NB4 (cell line): ENCODE data around the gene SELENOT.
"Not testable (repeated sequence)": the region's sequence is repeated elsewhere in the genome, so short reads cannot be mapped to it uniquely, and the experiment has no call there.

ENCODE experiments used
- DNase-seq: peaks from one replicate; pipeline ENCODE4 v3.0.0; 2010; ENCODE audit warnings: low read depth
- H3K4me3 ChIP-seq: one replicate; pipeline ENCODE4 v1.5.1; 2011; ENCODE audit warnings: mild to moderate bottlenecking, low read depth, low read length, moderate library complexity
- CTCF ChIP-seq: IDR thresholded peaks from one replicate; pipeline ENCODE4 v1.5.1; 2012; ENCODE audit warnings: low read depth, low read length
- MAX ChIP-seq: IDR thresholded peaks from 2 replicates; pipeline ENCODE4 v1.6.1; 2011; ENCODE audit warnings: low read depth, low read length
- MYC ChIP-seq: IDR thresholded peaks from 2 replicates; pipeline ENCODE4 v1.6.1; 2011; ENCODE audit warnings: low read depth, low read length
- POLR2A ChIP-seq: IDR thresholded peaks from 2 replicates; pipeline ENCODE4 v1.6.1; 2011; ENCODE audit warnings: mild to moderate bottlenecking; ENCODE audit not compliant: insufficient read length; ENCODE audit errors: extremely low read depth

SELENOT gene

GRCh38 chr3:150611666-150612065 is 8.5 kb downstream of the SELENOT start:
- DNase-seq: no peak
- TF ChIP-seq MYC (no peak), POLR2A (no peak), CTCF (no peak), MAX (no peak)
- no peak overlapping the region for H3K4me3 ChIP-seq

GRCh38 chr3:150612494-150612893 is 9.4 kb downstream of the SELENOT start:
- DNase-seq: no peak
- no peak overlapping the region for H3K4me3 ChIP-seq
- TF ChIP-seq MAX (no peak), CTCF (no peak)

- TF ChIP-seq POLR2A (no peak), MAX (no peak), MYC (no peak), CTCF (no peak)
- no peak for DNase-seq
- no peak overlapping the region for H3K4me3 ChIP-seq
Measured at GRCh38 chr3:150613034-150613433, 9.9 kb downstream of the SELENOT start.

GRCh38 chr3:150613709-150614480 is 10.8 kb downstream of the SELENOT start:
- TF ChIP-seq CTCF: no peak
- TF ChIP-seq MAX: no peak
- TF ChIP-seq POLR2A: no peak
- no peak for TF ChIP-seq MYC
- no peak overlapping the region for H3K4me3 ChIP-seq
- no peak for DNase-seq

GRCh38 chr3:150620002-150620689 is 17.0 kb downstream of the SELENOT start:
- DNase-seq: no peak
- no peak for TF ChIP-seq MAX
- H3K4me3 ChIP-seq: no peak overlapping the region

- DNase-seq, H3K4me3 ChIP-seq: not testable (repeated sequence)
Measured at GRCh38 chr3:150622955-150623354, 19.8 kb downstream of the SELENOT start.

- no peak overlapping the region for H3K4me3 ChIP-seq
- no peak for TF ChIP-seq POLR2A
- TF ChIP-seq MYC: no peak
- no peak for TF ChIP-seq MAX
- no peak for TF ChIP-seq CTCF
- DNase-seq: no peak
Measured at GRCh38 chr3:150623945-150624344, 20.8 kb downstream of the SELENOT start.
